GM18907 (cell line): Measurements from ENCODE around the gene RPTOR.

Source experiments
- ATAC-seq: cut with Tn5 transposase; IDR thresholded peaks from one replicate; pipeline ENCODE4 v1.9.1; 2021; ENCODE audit warnings: mild to moderate bottlenecking, moderate library complexity; ENCODE audit not compliant: unreplicated experiment

RPTOR gene

DNA sequence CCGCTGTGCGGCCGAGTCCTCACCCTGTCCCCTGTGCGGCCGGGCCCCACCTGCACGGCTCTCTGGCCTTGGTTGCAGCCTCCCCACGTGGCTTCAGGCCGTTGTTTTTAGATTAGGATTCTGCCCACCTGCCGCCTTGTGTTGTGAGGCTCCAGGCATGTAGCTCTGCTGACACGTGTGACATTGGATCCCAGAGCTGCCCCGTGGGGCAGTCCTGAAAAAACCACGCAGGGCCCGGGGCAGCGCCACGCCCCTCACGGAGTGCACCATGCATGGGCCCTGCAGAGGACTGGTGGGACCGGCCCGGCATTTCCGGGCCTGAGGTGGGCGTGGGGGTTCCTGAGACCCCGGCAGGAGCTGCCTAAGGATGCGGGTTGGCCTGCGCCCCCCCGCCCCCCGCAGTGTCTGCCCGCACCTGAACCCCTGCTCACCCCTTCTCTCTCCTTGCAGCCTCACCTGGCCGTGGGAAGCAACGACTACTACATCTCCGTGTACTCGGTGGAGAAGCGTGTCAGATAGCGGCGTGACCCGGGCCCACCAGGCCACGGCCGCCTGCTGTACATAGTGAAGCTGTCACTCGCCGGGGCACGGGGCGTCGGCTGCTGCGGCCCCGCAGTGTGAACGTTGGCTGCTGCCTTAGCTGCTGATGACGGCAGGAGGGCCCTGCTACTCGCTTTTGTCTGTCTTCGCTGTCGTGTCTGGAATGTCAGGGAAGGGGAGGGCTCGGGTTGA is 419.3 kb downstream of the RPTOR start:
- ATAC-seq, result no peak

DNA sequence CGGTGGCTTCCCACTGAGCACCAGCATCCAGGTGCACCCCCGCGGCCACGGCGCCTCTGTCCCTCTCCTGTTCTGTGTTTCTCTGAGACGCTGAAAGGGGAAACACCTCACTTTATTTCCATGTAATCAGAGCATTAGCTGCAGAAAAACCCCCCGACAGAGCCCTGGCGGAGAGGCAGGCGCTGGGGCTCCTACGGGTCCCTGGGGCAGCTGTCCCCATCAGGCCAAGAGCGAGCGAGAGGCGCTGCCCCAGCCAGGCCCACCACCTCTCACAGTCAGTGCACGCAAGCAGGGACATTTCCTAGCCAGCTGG is 419.9 kb downstream of the RPTOR start:
- no peak for ATAC-seq

DNA sequence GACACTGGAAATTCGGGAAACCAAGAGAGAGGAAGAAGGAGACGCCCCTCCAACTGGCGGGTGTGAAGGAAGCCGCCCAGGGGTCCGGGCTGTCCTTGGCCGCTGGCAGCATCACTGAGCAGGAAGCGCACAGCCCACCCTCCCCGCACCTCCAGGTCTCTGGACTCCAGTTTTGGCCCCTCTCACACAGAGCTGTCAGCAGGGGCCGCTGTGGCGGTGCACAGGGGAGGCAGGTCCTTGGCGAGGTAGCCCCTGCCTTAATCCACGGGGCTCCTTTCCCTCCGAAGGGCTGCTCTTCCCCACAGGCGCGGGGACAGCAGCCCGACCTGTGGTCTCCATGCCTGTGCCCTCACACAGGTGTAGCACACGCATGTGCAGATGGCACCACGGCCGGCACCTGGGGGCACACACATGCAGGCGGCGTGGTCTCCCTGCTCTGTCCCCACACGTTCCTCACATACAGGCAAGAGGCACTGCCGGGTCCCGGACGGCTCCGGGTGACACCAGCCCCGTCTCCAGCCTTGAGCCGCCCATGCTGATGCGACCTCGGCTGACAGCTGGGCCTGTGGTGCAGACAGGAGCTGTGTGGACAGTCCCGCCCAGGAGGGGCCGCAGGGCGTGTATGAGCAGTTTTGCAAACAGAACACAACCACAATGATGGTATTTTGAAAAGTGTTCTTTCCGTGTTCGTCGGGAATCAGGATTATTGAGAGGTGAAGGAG is 420.4 kb downstream of the RPTOR start:
- ATAC-seq, result no peak

DNA sequence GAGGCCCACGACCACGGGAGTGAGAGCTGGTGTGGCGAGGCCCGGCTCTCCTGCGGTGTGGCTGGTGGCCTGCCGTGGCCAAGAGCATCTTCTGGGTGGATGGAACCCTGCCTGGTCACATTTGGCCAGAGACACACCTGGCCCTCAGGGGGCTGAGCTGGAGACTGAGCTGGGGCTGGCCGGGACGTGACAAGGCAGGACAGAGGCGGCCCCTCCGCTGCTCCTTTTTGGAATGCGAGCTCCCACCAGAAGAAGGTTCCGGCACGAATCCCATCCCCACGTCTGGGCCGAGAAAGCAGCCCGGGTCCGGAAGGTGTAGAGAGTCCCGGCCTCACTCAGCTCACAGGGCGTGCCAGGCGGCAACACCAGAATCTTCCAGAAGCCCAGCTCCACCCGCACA is 421.0 kb downstream of the RPTOR start:
- ATAC-seq, result no peak

DNA sequence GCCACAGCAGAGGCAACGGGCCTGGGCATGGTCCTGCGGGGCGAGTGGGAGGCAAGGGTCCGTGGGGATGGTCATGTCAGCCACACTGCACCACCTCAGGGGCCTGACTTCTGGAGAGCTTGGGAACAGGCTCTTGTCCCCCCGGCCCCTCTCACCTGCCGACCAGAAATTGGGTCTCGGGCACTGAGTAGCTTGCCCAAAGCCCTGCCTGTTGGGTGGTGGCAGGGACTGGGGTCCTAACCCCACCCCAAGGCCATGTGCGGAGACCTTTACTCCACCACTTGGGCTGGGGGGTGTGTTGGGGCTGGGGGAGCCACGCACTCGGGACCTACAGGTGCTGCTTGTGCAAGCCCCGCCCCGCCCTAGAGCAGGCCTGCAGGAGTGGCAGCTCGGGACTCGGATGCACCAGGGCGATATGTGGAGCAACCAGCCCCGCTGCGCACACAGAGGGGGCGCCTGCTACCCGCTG is 422.8 kb downstream of the RPTOR start:
- ATAC-seq, result no peak

DNA sequence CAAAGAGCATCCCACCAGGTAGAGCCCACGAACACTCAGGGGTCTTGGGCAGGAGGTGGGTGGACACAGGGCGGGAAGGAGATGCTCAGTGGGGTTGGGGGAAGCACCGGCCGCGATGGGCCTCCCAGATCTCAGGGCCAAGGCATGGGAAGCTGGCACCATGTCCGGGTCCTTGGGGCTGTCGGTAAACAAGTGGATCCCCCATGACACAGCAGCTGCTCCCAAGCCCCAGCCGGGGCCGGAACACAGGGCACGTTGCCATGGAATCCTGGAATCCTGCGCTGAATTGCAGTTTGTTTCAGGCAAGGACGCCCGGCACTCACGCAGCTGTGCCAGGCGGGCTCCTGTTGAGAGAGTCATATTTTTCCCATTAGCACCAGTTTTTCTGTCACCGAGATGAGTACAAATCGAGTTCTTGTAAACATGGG is 424.0 kb downstream of the RPTOR start:
- ATAC-seq, result no peak

DNA sequence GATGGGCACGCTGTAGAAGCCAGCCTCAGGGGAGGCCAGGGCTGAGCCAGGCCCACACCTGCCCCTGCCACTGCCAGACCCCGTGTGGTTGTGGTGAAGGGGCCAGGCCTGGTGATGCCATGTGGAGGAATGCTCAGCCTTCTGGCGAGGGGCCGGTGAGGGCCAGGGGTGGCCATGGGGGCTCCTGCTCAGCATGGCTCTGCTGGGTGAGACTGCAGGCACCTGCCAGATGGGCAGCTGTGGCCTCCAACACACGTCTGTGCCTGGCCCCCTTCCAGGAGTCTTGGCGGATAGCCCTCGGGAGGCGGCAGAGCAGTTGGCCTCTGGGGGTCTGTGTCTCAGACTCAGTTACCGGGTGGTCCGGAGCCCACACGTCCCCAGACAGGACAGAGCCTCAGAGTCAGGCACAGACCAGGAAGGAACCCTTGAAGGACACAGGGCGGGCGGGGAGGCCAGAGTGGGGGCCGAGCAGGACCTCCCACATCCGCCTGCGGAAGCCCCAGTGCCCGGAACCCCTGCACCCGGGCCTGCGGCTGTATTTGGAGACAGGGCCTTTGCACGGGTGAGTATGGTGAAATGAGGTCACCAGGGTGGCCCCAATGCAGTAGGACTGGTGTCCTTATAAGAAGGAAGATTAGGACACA is 424.5 kb downstream of the RPTOR start:
- ATAC-seq, result no peak

DNA sequence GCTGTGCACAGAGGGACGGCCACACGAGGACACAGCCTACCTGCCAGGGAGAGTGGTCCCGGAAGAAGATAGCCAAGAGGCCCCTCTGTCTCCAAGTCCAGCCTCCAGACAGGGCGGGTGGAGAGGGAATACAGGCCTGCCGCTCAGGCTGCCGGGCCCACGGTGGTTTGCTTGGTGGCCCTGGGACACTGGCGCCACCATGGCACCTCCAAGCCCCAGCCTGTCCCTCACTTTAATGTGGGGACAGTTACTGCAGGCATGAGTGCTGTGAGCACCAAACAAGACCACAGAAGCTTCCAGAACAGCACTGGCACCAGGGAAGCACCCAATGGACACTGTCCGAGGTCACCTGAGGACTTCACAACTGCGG is 425.0 kb downstream of the RPTOR start:
- ATAC-seq, result no peak

DNA sequence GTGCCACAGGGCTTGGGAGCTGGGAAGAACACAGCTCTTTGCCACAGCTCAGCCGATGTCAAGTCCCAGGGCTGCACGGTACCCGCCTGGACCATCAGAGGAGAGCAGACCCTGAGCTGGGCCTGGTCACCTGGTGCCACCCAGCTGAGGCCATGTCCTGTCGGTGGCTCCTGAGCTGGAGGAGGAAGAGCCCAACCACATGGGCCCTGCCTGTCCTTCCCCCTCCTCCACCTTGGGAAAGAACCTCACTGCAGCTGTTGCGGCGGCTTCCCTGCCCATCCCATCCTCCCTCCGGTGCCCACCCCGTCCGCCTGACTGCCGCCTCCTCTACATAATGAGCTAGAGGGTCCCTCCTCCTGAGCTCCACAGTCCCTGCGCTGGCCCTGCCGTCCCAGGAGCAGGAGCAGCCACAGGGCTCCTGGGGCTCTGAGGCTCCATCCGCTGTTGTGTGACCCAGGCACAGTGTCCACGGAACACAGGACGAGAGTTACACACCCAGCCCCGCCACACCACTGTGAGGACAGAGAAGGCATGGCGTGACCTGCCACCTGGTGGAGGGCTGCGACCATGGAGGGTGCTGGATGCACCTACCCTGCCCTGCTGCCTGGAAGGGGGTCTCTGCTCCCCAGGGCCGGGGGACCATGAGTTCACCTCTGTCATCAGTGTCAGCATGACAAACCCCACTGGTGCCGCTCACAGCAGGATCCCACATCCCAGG is 425.6 kb downstream of the RPTOR start:
- no peak for ATAC-seq

DNA sequence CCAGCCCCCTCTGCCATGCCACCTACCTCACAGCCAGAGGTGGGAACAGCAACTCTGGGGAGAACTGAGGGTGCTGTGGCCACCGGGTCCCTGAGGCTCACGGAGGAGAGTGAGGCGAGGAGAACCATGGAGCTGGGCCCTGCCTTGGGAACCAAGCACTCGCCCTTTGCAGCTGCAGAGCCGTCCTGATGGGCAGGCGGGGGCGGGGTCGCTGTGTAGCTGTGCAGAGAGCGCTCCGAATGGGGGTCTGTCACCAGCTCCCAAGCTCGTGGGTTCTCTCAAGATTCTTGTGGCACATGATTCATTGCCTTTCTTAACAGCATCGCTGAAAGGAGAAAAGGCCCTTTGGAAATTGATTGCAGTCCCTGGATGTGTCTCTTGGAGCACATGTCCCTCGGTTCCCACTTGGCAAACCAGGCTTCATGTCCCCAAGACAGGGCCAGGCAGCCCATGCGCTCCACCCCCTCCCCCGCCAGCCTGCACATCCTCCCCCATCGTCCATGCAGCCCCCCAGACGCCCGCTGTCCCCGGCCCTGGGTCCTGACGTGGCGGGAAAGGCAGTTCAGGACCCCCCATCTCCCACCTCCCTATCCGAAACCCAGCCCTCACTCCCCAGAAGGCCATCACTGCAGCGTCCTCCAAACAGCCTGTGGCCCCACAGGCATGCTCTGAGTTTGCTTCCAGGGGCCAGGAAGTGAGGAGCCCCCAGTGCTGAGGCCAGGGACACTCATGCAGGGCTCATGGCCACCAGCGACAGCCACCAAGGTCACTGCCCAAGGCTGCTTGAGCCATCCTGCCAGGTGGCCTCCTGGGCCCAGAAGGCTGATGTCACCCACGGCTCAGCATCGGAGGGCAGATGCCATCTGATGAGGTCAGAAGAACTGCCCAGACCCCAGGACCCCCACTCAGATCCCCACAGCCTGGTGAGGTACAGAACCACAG is 426.4 kb downstream of the RPTOR start:
- no peak for ATAC-seq

DNA sequence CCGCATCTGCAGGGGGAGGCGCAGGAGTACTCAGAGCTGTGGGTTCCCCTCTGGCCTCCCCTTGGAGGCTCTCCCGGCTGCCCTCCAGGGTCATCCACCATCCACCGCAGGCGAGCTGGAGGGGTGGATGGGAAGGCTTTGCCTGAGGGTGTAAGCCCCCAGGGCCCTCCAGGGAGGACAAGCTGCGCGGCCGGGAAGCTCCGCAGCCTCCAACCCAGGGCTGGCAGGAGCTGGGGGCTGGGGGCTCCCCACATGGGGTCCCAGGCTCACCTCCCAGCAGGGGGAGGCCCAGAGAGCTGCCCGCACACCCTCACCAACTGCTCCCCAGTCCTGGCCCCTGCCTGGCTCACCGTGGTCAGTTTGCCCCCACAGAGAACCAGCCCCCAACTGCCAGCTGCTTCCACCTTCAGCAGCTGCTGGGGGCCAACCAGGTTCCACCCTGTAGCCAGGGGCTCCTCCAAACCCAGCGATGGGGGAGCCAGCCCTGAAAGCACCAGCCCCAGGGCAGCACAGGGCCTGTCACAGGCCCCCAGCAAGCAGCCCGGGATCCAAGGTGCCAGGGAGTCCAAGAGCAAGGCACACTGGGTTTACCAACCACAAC is 427.2 kb downstream of the RPTOR start:
- ATAC-seq, result no peak

DNA sequence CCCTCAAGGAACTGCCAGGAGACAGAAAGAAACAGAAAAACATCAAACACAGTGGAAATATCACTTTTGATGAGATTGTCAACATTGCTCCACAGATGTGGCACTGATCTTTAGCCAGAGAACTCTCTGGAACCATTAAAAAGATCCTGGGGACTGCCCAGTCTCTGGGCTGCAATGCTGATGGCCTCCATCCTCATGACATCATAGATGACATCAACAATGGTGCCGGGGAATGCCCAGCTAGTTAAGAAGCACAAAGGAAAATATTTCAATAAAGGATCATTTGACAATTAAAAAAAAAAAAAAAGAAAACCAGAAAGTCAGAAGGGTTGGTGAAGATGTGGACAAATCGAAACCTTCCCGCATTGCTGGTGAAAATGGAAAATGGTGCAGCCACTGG is 432.1 kb downstream of the RPTOR start:
- no peak for ATAC-seq

DNA sequence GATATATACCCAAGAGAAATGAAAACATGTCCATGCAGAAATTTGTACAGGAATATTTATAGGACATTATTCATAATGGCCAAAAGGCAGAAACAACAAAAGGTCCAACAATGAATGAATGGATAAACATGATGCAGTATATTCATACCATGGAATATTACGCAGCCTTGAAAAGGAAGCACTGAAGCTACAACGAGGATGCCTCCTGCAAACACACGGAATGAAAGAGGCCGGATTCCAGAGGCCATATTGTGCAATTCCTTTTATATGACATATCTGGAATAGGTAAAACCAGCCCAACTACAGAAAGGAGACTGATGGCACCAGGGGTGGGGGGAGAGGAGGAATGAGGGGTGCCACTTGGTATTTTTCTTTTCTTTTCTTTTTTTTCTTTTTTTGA is 432.5 kb downstream of the RPTOR start:
- no peak for ATAC-seq

DNA sequence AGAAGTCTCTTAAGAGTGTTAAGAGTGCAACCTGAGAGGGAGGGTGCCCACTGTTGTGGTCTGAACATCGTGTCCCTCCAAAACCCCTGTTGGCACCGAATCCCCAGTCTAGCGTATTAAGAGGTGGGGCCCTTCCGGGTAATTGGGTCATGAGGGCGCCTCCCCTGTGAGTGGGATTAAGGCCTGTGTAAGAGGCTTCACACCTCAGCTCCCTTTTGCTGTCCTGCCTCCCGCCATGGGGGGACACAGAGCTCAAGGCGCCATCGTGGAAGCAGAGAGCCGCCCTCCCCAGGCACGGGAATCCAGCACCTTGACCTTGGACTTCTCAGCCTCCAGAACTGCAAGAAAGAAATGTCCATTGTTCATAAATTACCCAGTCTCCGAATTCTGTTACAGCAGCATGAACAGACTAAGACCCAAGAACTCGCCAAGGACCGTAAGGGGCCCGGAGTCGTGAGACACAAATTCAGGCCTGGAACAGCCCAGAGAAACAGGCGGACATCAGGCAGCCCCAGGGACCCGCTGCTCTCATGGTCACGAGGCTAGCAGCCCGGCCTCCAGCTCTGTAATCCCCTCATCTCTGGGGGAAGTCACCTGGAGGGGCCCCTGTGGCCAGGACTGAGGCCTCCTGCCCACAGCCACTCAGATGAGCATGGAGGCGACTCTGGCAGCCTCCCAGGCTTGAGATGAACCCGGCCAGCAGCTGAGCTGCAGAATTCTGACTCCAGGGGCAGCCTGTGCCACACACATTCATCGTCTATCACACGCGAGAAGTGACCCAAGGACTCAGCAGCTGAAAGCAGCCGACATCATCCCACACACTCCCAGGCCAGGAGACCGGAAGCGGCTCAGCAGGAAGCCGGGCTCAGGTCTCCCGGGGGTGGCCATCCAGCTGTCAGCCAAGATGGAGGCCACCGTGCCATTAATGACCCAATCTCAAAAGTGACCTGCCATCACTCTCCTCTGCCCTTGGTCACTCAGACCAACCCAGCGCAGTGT is 434.2 kb downstream of the RPTOR start:
- ATAC-seq, result no peak

DNA sequence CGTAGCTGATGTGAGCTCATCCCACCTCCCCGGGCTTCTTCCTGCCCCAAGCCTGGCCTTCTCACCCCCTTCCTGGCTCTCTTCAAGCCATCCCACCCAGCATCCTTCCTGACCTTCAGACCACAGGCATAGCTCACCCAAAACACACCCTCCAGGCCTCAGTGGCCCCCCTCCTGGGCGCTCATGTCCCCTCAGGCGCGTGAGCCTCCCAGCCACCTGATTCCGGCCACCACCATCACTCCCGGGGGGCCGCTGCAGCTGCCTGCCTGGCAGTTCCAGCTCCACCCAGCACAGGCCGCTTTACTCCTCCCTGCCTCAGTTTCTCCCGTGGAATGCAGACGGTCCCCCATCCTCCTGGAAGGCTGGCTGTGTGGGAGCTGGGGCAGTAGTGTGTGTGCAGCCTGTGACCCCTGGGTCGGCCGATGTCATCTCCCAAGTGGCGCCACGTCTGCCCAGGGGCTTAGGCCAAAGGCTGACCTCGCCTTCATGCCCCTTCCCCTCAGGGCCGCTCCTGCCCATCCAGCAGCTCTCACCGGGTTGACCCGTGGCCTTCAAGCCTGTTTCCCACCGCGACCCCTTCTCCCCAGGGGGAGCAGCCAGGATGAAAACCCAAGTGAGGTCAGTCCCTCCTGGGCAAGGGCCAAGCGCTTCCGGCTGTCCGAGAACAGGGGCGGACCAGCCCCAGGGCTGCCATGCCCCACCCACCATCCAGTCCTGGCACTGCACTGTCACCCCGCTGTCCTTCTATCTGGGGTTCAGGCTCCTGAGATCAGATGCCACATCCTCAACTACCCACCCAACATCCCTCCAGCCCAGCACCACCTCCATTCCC is 435.1 kb downstream of the RPTOR start:
- no peak for ATAC-seq

DNA sequence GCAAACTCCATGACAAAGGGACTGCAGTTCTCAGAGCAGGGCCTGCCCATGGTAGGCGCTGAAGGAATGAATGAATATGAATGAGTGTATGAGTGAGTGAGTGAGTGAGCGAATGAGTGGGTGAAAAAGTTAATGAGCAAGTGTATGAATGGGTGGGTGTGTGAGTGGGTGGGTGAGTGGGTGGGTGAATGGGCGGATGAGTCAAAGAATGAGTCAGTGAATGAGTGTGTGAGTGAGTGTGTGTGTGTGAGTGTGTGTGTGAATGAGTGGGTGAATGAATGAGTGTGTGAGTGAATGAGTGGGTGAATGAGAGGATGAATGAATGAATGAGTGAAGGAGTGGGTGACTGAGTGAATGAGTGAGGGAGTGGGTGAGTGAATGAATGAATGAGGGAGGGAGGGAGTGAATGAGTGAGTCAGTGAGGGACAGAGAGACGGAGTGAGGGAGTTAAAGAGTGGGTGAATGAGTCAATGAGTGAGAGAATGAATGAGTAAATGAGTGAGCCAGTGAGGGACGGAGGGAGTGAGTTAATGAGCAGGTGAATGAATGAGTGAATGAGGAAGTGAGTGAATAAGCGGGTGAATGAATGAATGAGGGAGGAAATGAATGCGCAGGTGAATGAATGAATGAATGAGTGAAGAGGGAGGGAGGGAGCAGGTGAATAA is 435.9 kb downstream of the RPTOR start:
- ATAC-seq, result no peak
